ENCODE results near the gene SLC5A6.

DNA sequence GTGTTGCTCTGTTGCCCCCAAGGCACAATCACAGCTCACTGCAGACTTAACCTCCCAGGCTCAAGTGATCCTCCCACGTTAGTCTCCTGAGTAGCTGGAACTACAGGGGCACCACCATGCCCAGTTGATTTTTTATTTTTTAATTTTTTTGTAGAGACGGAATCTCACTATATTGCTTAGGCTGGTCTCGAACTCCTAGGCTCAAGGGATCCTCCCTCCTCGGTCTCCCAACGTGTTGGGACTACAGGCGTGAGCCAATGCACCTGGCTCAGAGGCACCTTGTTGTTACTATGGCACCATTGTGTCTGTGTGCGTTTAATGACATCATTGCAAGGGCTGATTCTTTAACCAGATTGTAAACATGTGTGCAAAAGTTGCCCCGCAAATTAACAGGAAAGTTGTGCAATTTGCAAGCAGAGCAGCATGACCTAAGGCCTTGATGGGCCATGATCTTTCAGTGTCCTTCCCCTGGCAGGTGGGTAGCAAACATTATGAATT, 40.7 kb downstream of the SLC5A6 start:
- no peak for TF ChIP-seq SUZ12 (IDR thresholded peaks at IDR 0.05; ENCODE audit: extremely low read depth, insufficient read depth, insufficient read length)
- no peak for TF ChIP-seq YY1 (IDR thresholded peaks at IDR 0.05; ENCODE audit: insufficient read depth, insufficient read length)

Measured in NT2/D1 (cell line).